Ishikawa (cell line): ENCODE results near the gene RGS6.

Experiments used
- CREB1 ChIP-seq: IDR thresholded peaks from 2 replicates; pipeline ENCODE4 v1.6.1; 2012; ENCODE audit warnings: low read depth
- EGR1 ChIP-seq: IDR thresholded peaks from 2 replicates; pipeline ENCODE4 v1.6.1; 2012
- EP300 ChIP-seq: IDR thresholded peaks from 2 replicates; pipeline ENCODE4 v1.6.1; 2012; ENCODE audit warnings: borderline replicate concordance
- YY1 ChIP-seq: IDR thresholded peaks from 2 replicates; pipeline ENCODE4 v1.6.1; 2012; ENCODE audit warnings: low read depth

GRCh38 chr14:72416081-72416849, 484.0 kb downstream of the RGS6 start:
- TF ChIP-seq CREB1: no peak
- no peak for TF ChIP-seq EGR1
- no peak for TF ChIP-seq YY1
- no peak for TF ChIP-seq EP300
